ENCODE data around the gene CTU2.

DNA sequence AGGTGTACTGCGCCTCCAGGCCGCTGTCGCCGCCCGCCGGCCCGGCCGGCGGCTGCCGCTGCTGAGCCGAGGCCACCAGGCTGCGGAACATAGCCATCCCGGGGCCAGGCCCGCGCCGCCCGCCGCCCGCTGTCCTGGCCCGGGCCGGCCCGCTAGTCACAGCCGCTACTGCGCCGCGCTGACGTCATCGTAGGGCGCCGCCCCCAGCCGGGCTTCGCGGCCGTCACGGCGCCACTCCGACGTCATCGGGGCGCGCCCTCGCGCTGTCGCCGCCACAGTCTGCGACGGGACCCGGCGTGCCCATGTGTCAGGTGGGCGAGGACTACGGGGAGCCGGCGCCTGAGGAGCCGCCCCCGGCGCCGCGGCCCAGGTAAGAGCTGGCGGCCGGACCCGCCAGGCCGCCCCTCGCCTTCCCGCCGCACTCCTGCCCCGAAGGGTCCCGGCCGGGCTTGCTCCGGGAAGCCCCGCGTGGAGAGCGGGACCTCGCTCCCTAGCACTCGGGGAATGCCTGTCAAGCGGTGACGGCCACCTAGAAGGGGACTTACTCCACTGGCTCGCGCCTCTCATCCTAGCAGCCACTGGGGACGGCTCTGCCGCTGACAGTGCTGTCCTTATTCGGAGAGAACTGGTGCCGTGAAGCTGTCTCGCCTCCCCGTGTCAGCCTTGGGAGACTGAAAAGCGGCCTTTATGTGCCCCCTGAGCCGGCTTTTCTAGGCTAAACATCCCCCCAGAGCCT, at the start of gene CTU2, which contains the start of gene RNF166:
- no peak for TF ChIP-seq CTCF (IDR thresholded peaks at IDR 0.05)
- TF ChIP-seq, protein P1, sequence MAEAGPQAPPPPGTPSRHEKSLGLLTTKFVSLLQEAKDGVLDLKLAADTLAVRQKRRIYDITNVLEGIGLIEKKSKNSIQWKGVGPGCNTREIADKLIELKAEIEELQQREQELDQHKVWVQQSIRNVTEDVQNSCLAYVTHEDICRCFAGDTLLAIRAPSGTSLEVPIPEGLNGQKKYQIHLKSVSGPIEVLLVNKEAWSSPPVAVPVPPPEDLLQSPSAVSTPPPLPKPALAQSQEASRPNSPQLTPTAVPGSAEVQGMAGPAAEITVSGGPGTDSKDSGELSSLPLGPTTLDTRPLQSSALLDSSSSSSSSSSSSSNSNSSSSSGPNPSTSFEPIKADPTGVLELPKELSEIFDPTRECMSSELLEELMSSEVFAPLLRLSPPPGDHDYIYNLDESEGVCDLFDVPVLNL (CRISPR knock-in tag; IDR thresholded peaks at IDR 0.05; ENCODE audit: borderline replicate concordance, low read depth): no peak
- TF ChIP-seq, protein P2, sequence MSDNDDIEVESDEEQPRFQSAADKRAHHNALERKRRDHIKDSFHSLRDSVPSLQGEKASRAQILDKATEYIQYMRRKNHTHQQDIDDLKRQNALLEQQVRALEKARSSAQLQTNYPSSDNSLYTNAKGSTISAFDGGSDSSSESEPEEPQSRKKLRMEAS (CRISPR knock-in tag; IDR thresholded peaks at IDR 0.05): peak; percentile 90; the same call in 1 of the 2 replicates
- TF ChIP-seq NR1H2 (CRISPR knock-in tag; IDR thresholded peaks at IDR 0.05): no peak
- peak; percentile 57; the same call in 1 of the 2 replicates for TF ChIP-seq GABPB1 (CRISPR knock-in tag; IDR thresholded peaks at IDR 0.05)
- TF ChIP-seq, protein P3, sequence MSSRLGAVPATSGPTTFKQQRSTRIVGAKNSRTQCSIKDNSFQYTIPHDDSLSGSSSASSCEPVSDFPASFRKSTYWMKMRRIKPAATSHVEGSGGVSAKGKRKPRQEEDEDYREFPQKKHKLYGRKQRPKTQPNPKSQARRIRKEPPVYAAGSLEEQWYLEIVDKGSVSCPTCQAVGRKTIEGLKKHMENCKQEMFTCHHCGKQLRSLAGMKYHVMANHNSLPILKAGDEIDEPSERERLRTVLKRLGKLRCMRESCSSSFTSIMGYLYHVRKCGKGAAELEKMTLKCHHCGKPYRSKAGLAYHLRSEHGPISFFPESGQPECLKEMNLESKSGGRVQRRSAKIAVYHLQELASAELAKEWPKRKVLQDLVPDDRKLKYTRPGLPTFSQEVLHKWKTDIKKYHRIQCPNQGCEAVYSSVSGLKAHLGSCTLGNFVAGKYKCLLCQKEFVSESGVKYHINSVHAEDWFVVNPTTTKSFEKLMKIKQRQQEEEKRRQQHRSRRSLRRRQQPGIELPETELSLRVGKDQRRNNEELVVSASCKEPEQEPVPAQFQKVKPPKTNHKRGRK (CRISPR knock-in tag; IDR thresholded peaks at IDR 0.05; ENCODE audit: borderline replicate concordance): no peak
- no peak for TF ChIP-seq ZNF317 (CRISPR knock-in tag; IDR thresholded peaks at IDR 0.05; ENCODE audit: borderline replicate concordance, low read depth)
- TF ChIP-seq ZNF532 (CRISPR knock-in tag; IDR thresholded peaks at IDR 0.05; ENCODE audit: borderline replicate concordance): no peak
- TF ChIP-seq CREM (CRISPR knock-in tag; IDR thresholded peaks at IDR 0.05): peak; percentile 100
